Measurements from ENCODE around the gene SNED1.
A peak's percentile ranks its signal among the peaks of the same experiment; 100 is the strongest.

SNED1 gene

DNA sequence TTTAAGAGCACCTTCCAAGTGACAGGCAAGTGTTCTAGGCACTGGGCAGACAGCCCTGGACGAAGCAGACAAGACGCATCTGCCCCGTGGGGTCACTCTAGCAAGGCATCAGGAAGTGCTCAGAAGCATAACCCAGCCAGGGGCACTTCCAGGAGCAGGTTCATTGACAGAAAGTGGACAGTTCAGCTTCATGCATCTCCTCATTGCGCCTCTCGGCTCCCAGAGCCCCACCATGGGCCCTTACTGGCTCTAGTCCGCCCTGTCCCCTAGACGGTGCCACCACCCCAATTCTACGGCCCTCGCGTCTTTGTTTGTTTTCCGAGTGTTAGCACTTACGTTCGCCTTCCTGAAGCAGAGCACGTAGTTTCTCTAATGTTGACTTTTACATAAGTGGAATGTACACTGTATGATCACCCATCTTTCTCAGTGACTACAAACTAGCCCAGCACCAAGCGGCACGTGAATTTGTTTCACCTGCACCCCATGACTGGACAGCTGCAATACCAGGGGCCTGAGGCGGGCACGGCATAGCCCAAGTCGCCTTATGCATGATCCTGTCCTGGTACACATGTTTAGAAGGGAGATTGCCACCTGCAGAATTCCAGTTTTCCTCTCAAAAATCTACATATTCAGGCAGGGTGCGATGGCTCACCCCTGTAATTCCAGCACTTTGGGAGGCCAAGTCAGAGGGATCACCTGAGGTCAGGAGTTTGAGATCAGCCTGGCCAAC, 33.2 kb downstream of the SNED1 start:
- DNase-seq: no peak

DNA sequence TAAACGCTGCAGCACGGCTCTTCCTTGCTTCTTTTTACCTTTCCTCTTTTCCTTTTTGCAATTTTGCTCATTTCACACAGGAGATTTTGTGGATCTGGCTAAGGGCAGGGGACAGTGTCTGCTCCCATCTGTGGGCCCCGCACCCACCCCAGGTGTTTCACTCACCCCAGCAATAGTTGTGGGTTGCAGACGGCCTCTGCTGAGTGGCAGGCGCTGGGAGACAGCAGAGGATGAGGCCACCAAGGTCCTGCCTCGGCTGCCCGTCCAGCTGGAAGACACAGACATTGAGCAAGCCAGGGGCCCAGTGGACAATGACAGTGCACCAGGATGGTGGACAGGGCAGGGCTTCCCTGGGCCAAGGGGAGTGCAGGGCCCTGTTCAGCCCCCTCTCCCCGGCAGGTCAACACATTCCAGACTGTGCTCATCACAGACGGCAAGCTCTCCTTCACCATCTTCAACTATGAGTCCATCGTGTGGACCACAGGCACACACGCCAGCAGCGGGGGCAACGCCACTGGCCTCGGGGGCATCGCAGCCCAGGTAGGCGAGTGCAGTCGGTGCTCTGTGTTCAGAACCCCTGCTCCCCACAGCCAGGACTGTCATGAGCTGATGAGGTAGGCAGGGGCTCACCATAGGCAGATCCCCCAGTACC, 35.0 kb downstream of the SNED1 start:
- DNase-seq: no peak

DNA sequence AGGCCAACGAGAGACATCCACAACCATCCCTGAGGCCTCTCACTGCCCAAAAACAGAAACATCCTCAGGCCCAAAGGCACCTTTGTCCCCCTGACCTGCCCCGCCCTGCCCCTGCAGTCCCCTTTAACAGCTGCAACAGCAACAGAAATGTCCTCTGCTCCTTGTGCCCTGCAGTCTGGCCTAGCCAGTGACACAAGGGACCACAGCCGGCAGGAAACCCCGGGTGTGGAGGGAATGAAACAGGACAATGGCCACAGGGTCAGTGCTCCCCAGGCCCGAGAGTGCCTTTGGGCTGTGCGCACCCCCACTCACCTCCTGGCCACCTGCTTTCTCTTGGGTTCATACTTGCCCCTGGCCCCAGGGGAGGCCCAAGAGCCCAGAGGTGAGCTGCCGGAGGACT, 35.6 kb downstream of the SNED1 start:
- DNase-seq: no peak

DNA sequence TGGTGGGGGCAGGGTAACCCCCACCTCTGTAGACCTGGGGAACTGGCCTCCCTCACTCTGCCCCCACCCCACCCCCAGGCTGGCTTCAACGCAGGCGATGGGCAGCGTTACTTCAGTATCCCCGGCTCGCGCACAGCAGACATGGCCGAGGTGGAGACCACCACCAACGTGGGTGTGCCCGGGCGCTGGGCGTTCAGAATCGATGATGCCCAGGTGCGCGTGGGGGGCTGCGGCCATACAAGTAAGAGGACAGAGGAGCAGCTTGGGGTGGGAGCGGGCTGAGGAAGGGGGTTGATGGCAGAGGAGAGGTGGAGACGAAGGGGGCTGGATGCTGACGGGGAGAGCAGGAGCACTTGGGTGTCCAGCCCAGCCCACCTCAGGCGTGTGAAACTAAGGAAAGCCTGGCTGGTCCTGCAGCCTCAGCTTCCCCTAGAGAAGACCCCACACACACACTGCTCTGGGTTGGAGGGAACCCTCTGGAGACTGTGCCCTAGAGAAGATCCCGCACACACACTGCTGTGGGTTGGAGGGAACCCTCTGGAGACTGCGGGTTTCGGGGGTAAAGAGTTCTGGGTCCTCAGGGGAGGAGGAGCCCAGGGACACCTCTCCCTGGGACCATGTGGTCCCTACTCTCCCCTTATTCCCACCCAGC, 36.2 kb downstream of the SNED1 start:
- DNase-seq: no peak

DNA sequence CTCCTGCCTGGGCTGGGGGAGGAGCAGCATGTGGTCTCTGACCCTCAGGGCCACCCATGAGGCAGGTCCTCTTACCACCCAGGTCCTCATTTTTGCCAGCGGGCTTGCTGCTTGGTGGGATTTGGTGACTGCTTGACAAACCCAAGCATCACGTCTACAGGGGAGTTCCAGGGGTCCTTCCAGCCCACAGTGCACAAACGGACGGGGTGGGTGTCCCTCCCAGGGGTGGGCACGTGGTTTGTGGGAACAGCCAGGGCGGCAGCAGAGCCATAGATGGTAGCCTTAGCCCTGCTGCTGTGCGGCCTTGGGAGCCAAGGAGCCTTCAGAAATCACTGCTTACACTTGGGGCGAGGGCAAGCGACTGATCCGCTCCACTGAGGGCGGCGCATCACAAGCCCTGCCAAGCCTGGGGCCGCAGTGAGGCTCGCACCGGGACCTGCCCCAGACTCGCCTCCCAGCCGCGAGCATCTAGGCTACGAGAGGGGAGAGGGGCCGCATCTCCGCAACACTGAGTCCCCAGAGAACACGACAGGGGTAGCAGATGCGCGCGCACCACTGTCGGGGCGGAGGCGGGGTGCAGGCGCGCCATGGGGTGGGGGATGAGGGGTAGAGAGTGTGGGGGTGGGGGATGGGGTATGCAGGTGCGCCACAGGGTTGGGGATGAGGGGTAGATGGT, 36.9 kb downstream of the SNED1 start:
- DNase-seq: no peak

DNA sequence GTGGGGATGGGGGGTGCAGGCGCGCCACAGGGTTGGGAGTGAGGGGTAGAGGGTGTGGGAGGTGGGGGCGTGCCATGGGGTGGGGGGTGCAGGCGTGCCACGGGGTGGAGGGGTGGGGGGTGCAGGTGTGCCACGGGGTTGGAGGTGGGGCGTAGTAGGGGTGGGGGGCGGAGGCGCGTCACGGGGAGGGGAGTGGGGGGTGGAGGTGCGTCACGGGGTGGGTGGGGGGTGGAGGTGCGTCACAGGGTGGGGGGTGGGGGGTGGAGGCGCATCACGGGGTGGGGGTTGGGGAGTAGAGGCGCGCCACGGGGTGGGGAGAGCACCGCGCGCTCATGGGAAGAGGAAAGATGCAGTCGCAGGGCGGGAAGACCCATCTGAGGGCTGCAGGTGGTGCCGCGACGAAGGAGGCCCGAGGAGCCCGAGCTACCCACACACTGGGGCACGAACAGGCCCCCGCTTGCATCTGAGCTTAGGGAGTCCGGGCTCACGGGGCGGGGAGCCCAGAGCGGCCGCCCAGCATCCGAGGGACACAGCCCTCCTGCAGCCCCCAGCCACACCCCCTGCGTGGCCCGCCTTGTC, 37.5 kb downstream of the SNED1 start:
- peak; percentile 39 for DNase-seq

DNA sequence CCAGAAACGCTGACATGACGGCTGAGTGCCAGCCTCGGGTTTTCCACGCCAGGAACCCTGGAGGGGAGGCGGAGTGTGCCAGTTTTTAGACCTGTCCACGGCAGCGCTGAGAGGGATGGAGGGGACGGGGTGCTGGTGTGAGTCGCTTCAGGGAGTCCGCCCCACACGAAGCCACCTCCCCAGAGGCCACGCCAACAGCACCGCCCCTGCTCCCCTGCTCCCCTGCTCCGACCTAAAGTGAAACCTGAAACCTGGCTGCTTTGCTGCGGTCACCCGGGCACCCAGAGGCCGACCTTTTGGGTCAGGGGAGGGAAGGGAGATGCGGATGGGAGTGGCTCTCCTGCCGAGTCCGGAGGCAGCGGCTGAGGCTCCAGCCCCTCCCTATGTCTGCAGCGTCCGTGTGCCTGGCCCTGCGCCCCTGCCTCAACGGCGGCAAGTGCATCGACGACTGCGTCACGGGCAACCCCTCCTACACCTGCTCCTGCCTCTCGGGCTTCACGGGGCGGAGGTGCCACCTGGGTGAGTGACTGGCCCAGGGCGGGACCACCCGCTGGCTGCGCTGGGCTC, 38.1 kb downstream of the SNED1 start:
- peak; percentile 59 for DNase-seq

DNA sequence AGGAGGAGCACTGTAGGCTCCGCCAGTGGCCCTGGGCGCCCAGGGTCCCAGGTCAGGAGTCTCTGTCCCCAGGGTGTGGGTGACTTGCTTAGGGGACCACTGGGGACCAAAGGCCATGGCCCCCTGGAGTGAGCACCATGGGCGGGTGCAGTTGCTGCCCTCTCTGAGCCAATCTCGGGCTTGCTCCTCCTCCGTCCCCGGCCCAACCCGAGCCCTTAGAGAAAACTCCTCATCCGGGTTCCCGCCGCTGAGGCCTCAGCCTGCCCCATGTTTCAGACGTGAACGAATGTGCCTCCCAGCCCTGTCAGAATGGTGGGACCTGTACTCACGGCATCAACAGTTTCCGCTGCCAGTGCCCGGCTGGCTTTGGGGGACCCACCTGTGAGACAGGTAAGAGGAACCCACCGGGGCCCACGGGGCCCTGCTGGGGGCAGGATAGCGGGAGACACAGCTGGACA, 38.6 kb downstream of the SNED1 start:
- no peak for DNase-seq

DNA sequence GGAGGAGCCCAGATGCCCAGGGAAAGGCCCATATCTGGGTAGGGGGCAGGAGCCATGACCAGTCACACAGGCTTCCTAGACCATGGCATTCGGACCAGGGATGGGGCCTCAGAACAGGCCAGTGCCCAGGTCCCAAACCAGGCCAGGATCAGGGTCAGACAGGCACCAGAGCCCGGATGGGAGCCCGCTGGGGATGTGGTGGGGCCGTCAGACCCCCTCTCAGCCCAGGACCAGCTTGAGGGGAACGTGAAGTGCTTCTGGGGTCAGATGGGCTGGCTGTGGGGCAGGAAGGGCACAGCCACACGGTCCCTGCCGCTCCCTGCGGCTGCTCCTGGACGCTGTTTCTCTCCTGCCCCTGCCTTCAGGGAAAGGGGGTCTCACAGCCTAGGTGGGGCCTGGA, 39.1 kb downstream of the SNED1 start:
- no peak for DNase-seq

DNA sequence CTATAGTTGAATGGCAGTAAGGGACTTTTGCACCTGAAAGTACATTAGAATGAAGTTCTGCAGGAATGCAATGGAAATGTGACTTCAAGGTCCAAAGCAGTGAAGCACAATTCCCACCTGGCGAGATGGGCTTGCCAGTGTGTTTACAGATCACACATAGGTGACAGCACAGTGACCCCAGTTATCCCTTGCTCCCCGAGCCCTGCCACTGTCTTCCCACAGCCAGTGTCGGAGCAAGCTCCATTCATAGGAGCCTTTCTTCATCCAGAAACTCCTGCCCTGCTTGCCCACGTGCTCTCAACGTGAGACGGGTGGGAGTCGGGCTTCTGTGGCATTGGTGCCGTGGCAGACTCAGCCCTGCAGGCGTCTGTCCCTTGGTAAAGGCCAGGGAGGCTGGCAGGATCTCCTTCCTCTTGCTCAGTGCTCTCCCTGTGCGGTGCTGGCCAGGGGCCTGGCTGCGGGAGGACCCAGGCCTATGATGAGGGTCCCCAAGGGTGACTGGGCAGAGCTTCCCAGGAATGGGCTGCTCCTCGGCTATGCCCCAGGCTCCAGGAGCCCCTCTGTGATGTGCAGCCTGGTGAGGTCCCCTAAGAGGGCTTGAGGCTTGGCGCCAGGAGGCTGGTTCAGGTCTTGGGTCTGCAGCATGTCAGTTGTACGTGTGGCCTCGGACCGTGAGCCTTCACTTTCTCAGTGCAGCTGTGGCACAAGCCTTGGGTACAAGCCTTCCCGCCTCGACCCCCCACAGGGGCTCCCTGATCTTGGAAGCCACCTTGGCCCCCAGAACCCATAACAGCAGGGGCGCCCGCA, 40.2 kb downstream of the SNED1 start:
- DNase-seq: no peak

DNA sequence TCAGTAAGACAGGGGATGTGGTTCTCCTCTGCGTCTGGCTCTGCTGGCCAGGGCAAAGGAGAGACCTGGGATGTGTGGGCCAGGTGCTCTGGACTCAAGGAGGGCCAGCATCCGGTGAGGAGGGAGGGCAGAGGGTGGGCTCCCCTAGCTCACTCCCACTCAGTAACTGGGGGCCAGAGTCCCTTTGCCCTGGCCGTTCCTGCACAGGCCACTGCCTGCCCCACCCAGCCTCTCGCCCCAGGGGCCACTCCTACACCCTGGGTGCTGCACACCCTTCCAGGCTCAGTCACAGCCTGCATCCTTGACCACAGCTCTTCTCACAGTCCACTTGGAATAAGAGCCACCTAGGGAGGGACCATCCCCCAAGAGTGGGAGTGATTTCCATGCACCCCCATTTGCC, 41.0 kb downstream of the SNED1 start:
- no peak for DNase-seq

DNA sequence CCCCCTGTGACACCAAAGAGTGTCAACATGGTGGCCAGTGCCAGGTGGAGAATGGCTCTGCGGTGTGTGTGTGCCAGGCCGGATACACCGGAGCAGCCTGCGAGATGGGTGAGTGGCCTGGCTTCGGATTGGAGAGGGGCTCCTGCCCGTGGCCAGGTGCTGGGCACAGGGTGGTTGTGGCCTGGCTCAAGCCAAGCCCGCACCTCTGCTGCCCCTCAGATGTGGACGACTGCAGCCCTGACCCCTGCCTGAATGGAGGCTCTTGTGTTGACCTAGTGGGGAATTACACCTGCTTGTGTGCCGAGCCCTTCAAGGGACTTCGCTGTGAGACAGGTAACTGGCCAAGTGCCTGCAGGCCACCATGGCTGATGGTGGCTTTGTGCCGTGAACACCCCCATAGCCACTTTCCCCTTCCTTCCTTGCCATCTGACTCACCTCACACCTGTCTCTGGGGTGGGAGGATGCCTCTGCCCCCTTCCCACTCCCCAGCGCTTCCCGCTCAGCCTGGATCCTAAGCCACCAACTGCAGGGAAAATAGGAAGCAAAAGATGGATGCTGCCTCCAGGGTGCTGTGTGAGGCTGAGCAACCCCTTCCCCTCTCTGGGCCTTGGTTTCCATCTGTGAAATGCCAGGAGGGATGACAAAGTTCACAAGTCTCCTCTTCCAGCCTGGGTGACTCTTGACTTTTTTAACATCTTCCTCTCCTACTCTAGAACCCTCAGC, 41.8 kb downstream of the SNED1 start:
- DNase-seq: no peak

DNA sequence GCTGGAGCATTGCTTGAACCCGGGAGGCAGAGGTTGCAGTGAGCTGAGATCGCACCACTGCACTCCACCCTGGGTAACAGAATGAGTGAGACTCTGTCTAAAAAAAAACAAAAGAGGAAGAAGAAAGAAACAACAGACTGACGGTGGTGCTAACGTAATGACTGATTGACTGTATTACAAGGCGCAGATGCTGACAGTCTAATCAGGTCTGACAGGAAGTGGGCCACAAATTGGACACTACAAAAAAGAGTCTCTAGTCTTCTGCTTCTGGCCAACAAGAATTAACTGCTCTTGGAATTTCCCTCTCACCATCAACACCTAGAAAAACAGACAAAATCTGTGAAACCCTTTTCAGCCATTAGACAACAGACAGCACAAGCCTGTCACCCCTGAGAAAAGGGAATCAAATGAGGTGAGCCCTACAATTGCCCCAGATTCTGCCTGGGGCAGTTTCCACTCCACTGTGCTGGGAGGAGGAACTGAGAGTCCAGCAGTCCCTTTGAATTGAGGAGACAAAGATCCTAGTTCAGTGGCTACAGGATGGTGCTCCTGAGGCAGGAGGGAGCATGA, 43.3 kb downstream of the SNED1 start:
- DNase-seq: no peak

DNA sequence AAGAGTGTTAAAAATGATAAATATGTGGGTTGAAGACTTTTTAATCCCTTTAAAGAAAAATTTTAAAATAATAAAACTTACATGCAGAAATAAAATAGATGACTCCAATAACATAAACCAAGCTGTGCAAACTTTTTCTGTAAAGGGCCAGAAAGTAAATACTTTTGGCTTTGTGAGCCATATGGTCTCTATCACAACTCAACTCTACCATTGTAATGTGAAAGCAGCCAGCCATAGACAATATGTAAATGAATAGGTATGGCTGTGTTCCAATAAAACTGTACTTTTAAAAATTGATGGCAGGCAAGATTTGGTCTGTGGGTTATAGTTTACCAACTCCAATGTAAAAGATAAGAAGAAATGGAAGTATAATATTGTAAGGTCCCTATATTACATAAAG, 45.2 kb downstream of the SNED1 start:
- no peak for DNase-seq

DNA sequence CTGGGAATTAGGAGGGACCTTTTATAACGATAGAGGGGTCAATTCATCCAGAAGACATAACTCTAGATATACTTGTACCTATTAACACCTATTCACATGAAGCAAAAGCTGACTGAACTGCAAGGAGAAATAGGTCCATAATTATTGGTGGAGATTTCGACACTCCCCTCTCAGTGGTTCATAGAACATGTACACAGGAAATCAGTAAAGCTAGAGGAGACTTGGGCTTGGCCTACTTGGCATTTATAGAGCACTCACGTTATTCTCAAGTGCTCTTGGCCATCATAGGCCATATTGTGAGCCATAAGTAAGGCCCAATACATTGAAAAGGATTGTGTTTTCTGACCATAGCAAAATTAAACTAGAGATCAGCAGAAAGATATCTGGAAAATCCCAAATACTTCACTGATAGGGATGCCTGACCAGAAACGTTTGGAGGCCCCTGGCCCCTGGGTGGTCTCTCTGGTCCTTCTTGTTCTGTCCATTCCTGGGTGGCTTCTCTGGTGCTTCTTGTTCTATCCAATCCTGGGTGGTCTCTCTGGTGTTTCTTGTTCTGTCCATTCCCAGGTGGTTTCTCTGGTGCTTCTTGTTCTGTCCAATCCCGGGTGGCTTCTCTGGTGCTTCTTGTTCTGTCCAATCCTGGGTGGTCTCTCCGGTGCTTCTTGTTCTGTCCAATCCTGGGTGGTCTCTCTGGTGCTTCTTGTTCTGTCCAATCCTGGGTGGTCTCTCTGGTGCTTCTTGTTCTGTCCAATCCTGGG, 49.0 kb downstream of the SNED1 start:
- DNase-seq: no peak

DNA sequence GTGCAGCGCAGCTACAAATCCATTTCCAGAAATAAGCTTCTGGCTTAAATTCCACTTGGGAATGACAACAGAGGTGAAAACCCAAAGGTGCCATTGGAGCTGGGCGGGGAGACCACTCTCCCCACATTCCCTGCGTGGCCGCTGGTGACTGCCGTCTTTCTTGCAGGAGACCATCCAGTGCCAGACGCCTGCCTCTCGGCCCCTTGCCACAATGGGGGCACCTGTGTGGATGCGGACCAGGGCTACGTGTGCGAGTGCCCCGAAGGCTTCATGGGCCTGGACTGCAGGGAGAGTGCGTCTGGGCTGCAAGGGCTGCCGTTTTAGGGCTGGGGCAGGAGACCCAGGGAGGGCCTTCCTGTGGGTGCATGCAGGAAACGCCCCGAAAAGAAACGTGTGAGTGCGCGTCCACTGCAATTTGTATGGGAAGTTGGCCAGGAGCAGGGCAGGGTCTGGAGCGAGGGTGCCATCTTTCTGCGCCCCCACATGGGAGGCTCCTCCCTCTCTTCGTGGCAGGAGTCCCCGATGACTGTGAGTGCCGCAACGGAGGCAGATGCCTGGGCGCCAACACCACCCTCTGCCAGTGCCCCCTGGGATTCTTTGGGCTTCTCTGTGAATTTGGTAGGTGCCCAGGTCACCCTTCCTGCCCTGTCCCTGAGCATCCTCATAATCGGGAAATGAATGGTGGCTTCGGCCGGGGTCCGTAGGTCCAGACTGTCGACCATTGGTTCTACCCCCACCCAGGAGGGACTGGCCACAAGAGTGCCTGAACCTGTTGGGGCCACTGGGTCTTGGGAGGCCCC, 49.9 kb downstream of the SNED1 start:
- no peak for DNase-seq

DNA sequence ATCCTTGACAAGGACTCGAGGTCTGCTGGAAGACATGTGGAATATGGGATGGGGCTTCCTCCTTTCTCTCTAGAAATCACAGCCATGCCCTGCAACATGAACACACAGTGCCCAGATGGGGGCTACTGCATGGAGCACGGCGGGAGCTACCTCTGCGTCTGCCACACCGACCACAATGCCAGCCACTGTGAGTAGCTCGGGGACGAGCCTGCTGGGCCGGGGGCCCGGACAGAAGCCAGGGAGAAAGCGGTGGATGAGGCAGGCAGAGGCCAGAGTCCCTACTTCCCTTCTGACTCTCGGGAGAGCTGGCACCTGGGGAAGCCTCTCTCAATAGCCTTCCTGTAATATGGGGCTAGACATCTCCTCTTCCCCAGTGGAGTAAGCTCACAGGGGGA, 50.5 kb downstream of the SNED1 start:
- DNase-seq: no peak

DNA sequence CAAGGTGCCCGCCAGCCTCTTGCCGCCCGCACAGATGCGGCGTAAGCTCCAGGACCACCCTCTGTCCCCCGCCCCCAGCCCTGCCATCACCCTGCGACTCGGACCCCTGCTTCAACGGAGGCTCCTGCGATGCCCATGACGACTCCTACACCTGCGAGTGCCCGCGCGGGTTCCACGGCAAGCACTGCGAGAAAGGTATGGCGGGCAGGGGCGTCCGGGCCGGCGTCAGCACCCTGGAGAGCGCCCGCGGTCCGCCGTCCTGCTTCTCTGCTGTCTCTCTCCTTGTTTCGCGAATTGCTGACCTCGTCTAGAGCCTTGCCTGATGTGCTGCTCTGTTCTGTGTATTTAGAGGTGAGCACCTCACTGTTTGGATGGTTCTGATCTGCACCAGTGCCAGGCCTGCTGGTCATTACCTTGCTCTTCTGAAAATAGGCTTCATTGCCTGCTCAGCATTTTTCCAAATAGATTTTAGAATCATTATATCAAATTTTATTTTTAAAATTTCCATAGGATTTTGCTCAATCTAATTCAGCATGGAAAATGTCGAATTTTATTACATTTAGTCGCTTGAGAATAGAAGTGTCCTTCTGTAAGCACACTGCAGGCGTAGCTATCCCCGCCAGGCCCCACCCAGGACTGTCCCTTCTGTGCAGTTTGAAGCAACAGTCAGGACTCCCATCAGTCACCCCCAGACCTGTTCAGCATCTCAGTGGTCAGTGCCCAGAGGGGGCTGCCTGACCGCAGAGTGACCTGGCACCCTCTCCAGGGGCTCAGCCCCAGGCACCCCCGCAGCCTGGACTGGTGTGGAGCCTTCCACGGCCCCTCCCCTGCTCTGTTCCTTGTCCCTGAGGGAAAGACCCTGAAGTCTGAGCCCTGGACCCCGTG, 51.6 kb downstream of the SNED1 start:
- no peak for DNase-seq
